Measurements from ENCODE around the gene TCEAL7. TPM values are rescaled to one million over a fixed set of nuclear protein-coding genes. Genes with fewer than 3 reads are reported as not detected.
A peak's percentile ranks its signal among the peaks of the same experiment; 100 is the strongest.

TCEAL7 gene, protein sequence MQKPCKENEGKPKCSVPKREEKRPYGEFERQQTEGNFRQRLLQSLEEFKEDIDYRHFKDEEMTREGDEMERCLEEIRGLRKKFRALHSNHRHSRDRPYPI
- not detected in 2 replicates for total RNA-seq (2011; cell fraction: chromatin; rRNA removed; ENCODE audit: low replicate concordance)
- total RNA-seq (2011; cell fraction: nucleolus; rRNA removed) = not detected in 2 replicates
- total RNA-seq (2011; cell fraction: nucleoplasm; rRNA removed) = not detected in 2 replicates
- not detected in 2 replicates for total RNA-seq (2014; rRNA removed)
- 0.18 and 0.22 TPM in 2 replicates for total RNA-seq (2014; rRNA removed; fragmentation: Illumina TruSeq; extraction: Trizol)
- 0.15 TPM in 1 of 2 replicates, not detected in the other for total RNA-seq (2015; rRNA removed; fragmentation: Illumina TruSeq; extraction: Trizol)
- 0.13 TPM in 1 of 2 replicates, not detected in the other for total RNA-seq (2021)
- 0.10 TPM in 1 of 2 replicates, not detected in the other for polyA plus RNA-seq (2011; rRNA removed)
- 0.09 TPM in 1 of 2 replicates, not detected in the other for polyA plus RNA-seq (2011; cell fraction: cytosol; rRNA removed)
- polyA plus RNA-seq (2011; cell fraction: nucleus; rRNA removed) = not detected in 2 replicates
- polyA plus RNA-seq (2012) = 0.08 and 0.53 TPM in 2 replicates
- polyA plus RNA-seq (2014; fragmentation: Illumina TruSeq; extraction: Trizol) = 0.26 TPM in 1 of 2 replicates, not detected in the other
- under 1 TPM; 0.07 to 0.34 TPM for polyA plus RNA-seq (2014; fragmentation: Nextera tagmentation; extraction: Ambion mirVana)
- polyA plus RNA-seq (2014; rRNA removed) = not detected in 2 replicates
- polyA minus RNA-seq (2011; rRNA and poly(A)+ RNA removed) = not detected in 2 replicates
- polyA minus RNA-seq (2011; cell fraction: cytosol; rRNA and poly(A)+ RNA removed) = not detected in 2 replicates
- not detected in 2 replicates for polyA minus RNA-seq (2011; cell fraction: nucleus; rRNA and poly(A)+ RNA removed)
- Bru-seq, nascent RNA = percentile 18 among the genes with signal in this experiment
- BruChase-seq, experiment 1, labeled RNA remaining after a 2-hour chase = not detected
- percentile 31 among the genes with signal in this experiment for BruChase-seq, experiment 2, labeled RNA remaining after a 6-hour chase
- long read RNA-seq, experiment 1 = 0 reads
- long read RNA-seq, experiment 2 = 0 reads
- long read RNA-seq, experiment 3 = 0 reads

DNA sequence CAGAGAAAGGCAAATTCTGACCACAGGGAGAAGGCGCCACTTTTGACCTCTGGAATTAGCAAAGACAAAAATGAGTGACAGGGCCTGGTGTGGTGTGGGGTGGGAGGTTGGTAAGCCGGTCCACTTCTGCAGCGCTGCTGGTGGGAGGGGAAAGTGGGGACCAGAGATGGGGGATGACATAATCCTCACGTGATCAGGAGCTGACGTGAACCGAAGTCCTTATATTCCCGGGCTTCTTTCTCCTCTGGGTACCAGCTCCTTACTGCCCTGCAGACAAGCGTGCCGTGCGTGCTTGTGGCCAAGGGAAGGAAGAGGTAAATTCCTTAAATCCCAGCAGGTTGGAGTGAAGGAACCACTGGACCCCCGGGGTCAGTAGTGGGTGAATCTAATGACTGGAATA is at the start of gene TCEAL7:
Gene TCEAL7 (plus strand): TSS at position 249 of the 400 bp plus-strand sequence. CDS start 1,165 bp downstream, outside the sequence.
- Histone ChIP-seq H2AFZ (ENCODE audit: low read depth, low read length) (peak within 1 kb of the TSS; percentile 76), H3K9me1 (ENCODE audit: control insufficient read depth, insufficient read depth, low read length) (no peaks in the 10 kb centered on the region), H3K4me2 (ENCODE audit: insufficient read depth, low read length) (peak within 1 kb of the TSS; percentile 46), H4K20me1 (replicated peaks; ENCODE audit: control insufficient read depth, insufficient read depth, low read length) (no peaks in the 10 kb centered on the region), H3K79me2 (ENCODE audit: control insufficient read depth, insufficient read depth, low read length) (no peaks in the 10 kb centered on the region), H3K4me1 (replicated peaks in 1 of 2; ENCODE audit: control insufficient read depth in 2 of 2, insufficient read depth in 2 of 2, low read length in 2 of 2) (no peaks in the 10 kb centered on the region; a peak in 1 of 5 replicates), H3K27me3 (ENCODE audit: control insufficient read depth in 2 of 2, insufficient read depth in 2 of 2, low read length in 2 of 2) (no peaks in the 10 kb centered on the region; a peak in 1 of 5 replicates), H3K36me3 (ENCODE audit: control insufficient read depth, insufficient read depth, low read length) (no peaks in the 10 kb centered on the region), H3K27ac (ENCODE audit: extremely low read depth, low read depth, low read length) (no peak within 1 kb of the TSS), H3K4me3 (no peak within 1 kb of the TSS), H3K9ac (ENCODE audit: insufficient read depth in 1 of 2, low read depth in 2 of 2, low read length in 2 of 2) (0 out of 4 replicates have a peak within 1 kb of the TSS, but pooled peaks of 1 of the 2 experiments have one; percentile 68), H3K9me3 (replicated peaks; ENCODE audit: control insufficient read depth, insufficient read depth, low read depth, low read length) (no peaks in the 10 kb centered on the region)
- no peak for FAIRE-seq
- intact Hi-C loops (cut with micrococcal nuclease) (no loop called here), in situ Hi-C loops (cut with MboI) (no loop called here)
- ATAC-seq = no peak
- BruUV-seq (replicated peaks) = no TSS peak
- no peak for TF ChIP-seq ZNF274 (IDR thresholded peaks at IDR 0.05; ENCODE audit: borderline replicate concordance, low read depth, low read length)
- TF ChIP-seq, protein P1, sequence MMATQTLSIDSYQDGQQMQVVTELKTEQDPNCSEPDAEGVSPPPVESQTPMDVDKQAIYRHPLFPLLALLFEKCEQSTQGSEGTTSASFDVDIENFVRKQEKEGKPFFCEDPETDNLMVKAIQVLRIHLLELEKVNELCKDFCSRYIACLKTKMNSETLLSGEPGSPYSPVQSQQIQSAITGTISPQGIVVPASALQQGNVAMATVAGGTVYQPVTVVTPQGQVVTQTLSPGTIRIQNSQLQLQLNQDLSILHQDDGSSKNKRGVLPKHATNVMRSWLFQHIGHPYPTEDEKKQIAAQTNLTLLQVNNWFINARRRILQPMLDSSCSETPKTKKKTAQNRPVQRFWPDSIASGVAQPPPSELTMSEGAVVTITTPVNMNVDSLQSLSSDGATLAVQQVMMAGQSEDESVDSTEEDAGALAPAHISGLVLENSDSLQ (IDR thresholded peaks at IDR 0.05) = peak; percentile 59
- TF ChIP-seq, protein P2, sequence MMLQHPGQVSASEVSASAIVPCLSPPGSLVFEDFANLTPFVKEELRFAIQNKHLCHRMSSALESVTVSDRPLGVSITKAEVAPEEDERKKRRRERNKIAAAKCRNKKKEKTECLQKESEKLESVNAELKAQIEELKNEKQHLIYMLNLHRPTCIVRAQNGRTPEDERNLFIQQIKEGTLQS (IDR thresholded peaks at IDR 0.05) = peak; percentile 33; the same call in 1 of the 2 replicates
- TF ChIP-seq, protein P2 (CRISPR knock-in tag; conservative IDR thresholded peaks at IDR 0.05) = no peak
- no peak for TF ChIP-seq ZNF445 (CRISPR knock-in tag; IDR thresholded peaks at IDR 0.05; ENCODE audit: low read depth)
- peak; percentile 18; the same call in 1 of the 2 replicates for TF ChIP-seq BHLHE40 (IDR thresholded peaks at IDR 0.05; ENCODE audit: low read length)
- TF ChIP-seq, protein P3, sequence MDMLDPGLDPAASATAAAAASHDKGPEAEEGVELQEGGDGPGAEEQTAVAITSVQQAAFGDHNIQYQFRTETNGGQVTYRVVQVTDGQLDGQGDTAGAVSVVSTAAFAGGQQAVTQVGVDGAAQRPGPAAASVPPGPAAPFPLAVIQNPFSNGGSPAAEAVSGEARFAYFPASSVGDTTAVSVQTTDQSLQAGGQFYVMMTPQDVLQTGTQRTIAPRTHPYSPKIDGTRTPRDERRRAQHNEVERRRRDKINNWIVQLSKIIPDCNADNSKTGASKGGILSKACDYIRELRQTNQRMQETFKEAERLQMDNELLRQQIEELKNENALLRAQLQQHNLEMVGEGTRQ (CRISPR knock-in tag; IDR thresholded peaks at IDR 0.05) = peak; percentile 51
- ChIA-PET POLR2A (interaction anchor here (1.2 kb wide), 1 partner anchor 9 kb away, joined by 3 read pairs; no protein-coding TSS in a partner anchor), CTCF (ENCODE audit: low intra/inter-chr PET ratio) (no interaction called here)
- 42% methylated on average over 7 of the region's 11 CpGs for WGBS (ENCODE audit: insufficient coverage, low coverage, missing lambda C conversion rate)
- DNase-seq (ENCODE audit: extremely low read depth in 1 of 4, low spot score in 3 of 4) = no peak

Measured in K562 (cell line).